Esophagus squamous epithelium (tissue), 5 donors: Measurements from ENCODE around the gene RBM14. TPM values are rescaled to one million over a fixed set of nuclear protein-coding genes. Genes with fewer than 3 reads are reported as not detected.
"Not testable (repeated sequence)": the region's sequence is repeated elsewhere in the genome, so short reads cannot be mapped to it uniquely, and the experiment has no call there.

Experiments used
- DNase-seq: peaks from one replicate; lab custom pipeline; 2025; lab: John Stamatoyannopoulos, UW
- H3K27ac ChIP-seq, 4 donors: fragments of 200-600 bp; sonication (generic); one replicate each; pipeline ENCODE4 v1.5.1; 2016 to 2019; ENCODE audit warnings: mild to moderate bottlenecking in 1 of 4
- H3K27me3 ChIP-seq, 4 donors: fragments of 200-600 bp; sonication (generic); 1 replicate in 3 of 4; 2 replicates in 1 of 4; pipeline versions ENCODE4 v1.5.1 to v1.6.0; 2017 to 2021; ENCODE audit warnings: antibody characterized with exemption in 1 of 4
- H3K36me3 ChIP-seq, 3 donors: fragments of 200-600 bp; sonication (generic); one replicate each; pipeline ENCODE4 v1.5.1; 2016 to 2019
- H3K4me1 ChIP-seq, 3 donors: fragments of 200-600 bp; sonication (generic); one replicate each; pipeline ENCODE4 v1.5.1; 2017 to 2019
- H3K4me3 ChIP-seq, 4 donors: fragments of 200-600 bp; sonication (generic); 1 replicate in 3 of 4; 2 replicates in 1 of 4; pipeline ENCODE4 v1.5.1; 2016 to 2019; ENCODE audit warnings: mild to moderate bottlenecking in 2 of 4, moderate library complexity in 1 of 4
- H3K9me3 ChIP-seq, 3 donors: fragments of 200-600 bp; sonication (generic); one replicate each; pipeline ENCODE4 v1.5.1; 2016 to 2019
- POLR2A ChIP-seq, 4 donors: fragments of 450-650 bp; IDR thresholded peaks; one replicate each; pipeline ENCODE4 v1.6.1; 2017; ENCODE audit warnings: antibody characterized with exemption in 4 of 4, mild to moderate bottlenecking in 4 of 4, moderate library complexity in 3 of 4
- WGBS, 2 donors: methylation state at CpG; one replicate each; pipeline ENCODE4 v1.1.5; 2018; 5-methylcytosine and 5-hydroxymethylcytosine counted together
- intact Hi-C: fragments of 100-400 bp; cut with DNase I; formaldehyde crosslinking; loops from one replicate; pipeline ENCODE4 v1.15.0; 2022
- total RNA-seq, 4 donors: library from RNA; depleted of rRNA; stranded (reverse); fragments of >200 nt; gene quantifications; one replicate each; pipeline ENCODE4 v1.1.0, GENCODE V29; 2016
- TF ChIP-seq, protein P1 (sequence below), 6 experiments: fragments of 450-650 bp in 4 of 6; fragments of 200-600 bp in 2 of 6; sonication (generic) in 2 of 6; IDR thresholded peaks; one replicate each; pipeline ENCODE4 v1.5.1; 2016 to 2019; ENCODE audit warnings: antibody characterized with exemption in 6 of 6, mild to moderate bottlenecking in 4 of 6, moderate library complexity in 4 of 6
- donor health status: DM: yes; HTN: yes; CAD: no.

The RBM14 gene
- total RNA-seq, 4 donors from 2014 or later: 37.0 to 61.5 (median 38.0) TPM

GRCh38 chr11:66600631-66601233, 15.7 kb upstream of the RBM14 start:
- H3K9me3 ChIP-seq: no peaks in the 10 kb centered on the region
- WGBS, 2 donors: 87 to 94% methylated on average over 4 of the region's 4 CpGs
- no peak overlapping the region for H3K4me3 ChIP-seq
- no peak for DNase-seq
- peaks cover 0 to 15% (median 0%) of the 10 kb centered on the region in 3 donors for H3K4me1 ChIP-seq
- no peaks in the 10 kb centered on the region for H3K27me3 ChIP-seq
- peaks cover 0 to 67% (median 5%) of the 10 kb centered on the region in 3 donors for H3K36me3 ChIP-seq
- H3K27ac ChIP-seq: no peak overlapping the region
- no peak for TF ChIP-seq POLR2A (IDR thresholded peaks at IDR 0.05)
- intact Hi-C loops: no loop called here

DNA sequence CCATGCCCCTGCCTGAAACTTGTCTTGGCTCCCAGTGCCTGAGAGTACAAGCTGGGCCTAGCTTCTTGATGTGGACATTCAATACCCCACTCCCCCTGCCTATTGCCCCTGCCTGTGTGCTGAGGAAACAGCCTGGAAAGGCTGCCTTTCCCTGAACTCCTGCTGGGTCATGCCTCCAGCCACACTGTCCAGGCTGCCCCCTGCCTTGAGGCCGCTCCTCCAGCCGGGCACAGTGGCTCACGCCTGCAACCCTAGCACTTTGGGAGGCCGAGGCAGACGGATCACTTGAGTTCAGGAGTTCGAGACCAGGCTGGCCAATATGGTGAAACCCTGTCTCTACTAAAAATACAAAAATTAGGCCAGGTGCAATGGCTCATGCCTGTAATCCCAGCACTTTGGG, 13.4 kb upstream of the RBM14 start:
- no peaks in the 10 kb centered on the region for H3K27me3 ChIP-seq
- no peak for DNase-seq
- no peak overlapping the region for H3K4me3 ChIP-seq
- 87 to 100% methylated on average over 1 to 3 of the region's 6 CpGs for WGBS, 2 donors
- H3K4me1 ChIP-seq: peaks cover 4 to 23% (median 13%) of the 10 kb centered on the region in 3 donors
- intact Hi-C loops: no loop called here
- TF ChIP-seq POLR2A (IDR thresholded peaks at IDR 0.05): no peak
- TF ChIP-seq, protein P1, sequence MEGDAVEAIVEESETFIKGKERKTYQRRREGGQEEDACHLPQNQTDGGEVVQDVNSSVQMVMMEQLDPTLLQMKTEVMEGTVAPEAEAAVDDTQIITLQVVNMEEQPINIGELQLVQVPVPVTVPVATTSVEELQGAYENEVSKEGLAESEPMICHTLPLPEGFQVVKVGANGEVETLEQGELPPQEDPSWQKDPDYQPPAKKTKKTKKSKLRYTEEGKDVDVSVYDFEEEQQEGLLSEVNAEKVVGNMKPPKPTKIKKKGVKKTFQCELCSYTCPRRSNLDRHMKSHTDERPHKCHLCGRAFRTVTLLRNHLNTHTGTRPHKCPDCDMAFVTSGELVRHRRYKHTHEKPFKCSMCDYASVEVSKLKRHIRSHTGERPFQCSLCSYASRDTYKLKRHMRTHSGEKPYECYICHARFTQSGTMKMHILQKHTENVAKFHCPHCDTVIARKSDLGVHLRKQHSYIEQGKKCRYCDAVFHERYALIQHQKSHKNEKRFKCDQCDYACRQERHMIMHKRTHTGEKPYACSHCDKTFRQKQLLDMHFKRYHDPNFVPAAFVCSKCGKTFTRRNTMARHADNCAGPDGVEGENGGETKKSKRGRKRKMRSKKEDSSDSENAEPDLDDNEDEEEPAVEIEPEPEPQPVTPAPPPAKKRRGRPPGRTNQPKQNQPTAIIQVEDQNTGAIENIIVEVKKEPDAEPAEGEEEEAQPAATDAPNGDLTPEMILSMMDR (IDR thresholded peaks at IDR 0.05): no peak
- no peak overlapping the region for H3K27ac ChIP-seq
- peaks cover 0 to 76% (median 6%) of the 10 kb centered on the region in 3 donors for H3K36me3 ChIP-seq
- H3K9me3 ChIP-seq: no peaks in the 10 kb centered on the region

DNA sequence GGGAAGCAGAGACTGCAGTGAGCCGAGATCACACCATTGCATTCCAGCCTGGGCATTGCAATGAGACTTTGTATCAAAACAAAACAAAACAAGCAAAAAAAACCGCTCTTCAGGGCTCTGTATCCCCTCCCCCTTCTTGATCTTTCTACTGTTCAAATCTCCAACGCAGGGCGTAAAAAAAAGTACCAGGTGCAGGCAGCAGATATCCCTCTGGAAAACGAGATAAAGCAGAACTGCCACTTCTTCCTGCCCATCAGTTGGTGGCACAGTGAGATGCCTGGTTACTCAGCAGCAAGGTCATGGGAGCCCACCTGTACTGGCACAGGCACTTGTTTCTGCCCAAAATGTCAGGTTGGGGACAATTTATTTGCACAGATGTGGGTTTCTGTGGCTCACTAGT, 12.3 kb upstream of the RBM14 start:
- Histone ChIP-seq H3K4me3 (no peak overlapping the region), H3K4me1 (peaks cover 4 to 28% (median 17%) of the 10 kb centered on the region in 3 donors), H3K9me3 (no peaks in the 10 kb centered on the region), H3K27ac (no peak overlapping the region), H3K36me3 (peaks cover 0 to 70% (median 6%) of the 10 kb centered on the region in 3 donors), H3K27me3 (no peaks in the 10 kb centered on the region)
- intact Hi-C loops: no loop called here
- no peak for DNase-seq
- no peak for TF ChIP-seq POLR2A (IDR thresholded peaks at IDR 0.05)
- TF ChIP-seq, protein P1 (IDR thresholded peaks at IDR 0.05): no peak
- WGBS, 2 donors: 86 to 87% methylated on average over 5 of the region's 5 CpGs

GRCh38 chr11:66606608-66607007, 9.8 kb upstream of the RBM14 start:
- H3K27me3 ChIP-seq, intact Hi-C loops, DNase-seq, H3K9me3 ChIP-seq, H3K4me3 ChIP-seq: not testable (repeated sequence)
- 79 to 85% methylated on average over 1 to 3 of the region's 3 CpGs for WGBS, 2 donors
- peaks cover 4 to 28% (median 17%) of the 10 kb centered on the region in 3 donors for H3K4me1 ChIP-seq
- H3K36me3 ChIP-seq: peaks cover 0 to 48% (median 6%) of the 10 kb centered on the region in 3 donors
- peak overlapping the region; percentile 52 to 85 (median 78) for H3K27ac ChIP-seq

- no peak for TF ChIP-seq POLR2A (IDR thresholded peaks at IDR 0.05)
- TF ChIP-seq, protein P1 (IDR thresholded peaks at IDR 0.05): no peak
- Histone ChIP-seq H3K36me3 (peaks cover 0 to 44% (median 6%) of the 10 kb centered on the region in 3 donors), H3K4me1 (peaks cover 4 to 23% (median 17%) of the 10 kb centered on the region in 3 donors), H3K4me3 (no peak overlapping the region), H3K27ac (peak overlapping the region; percentile 52 to 85 (median 78)), H3K9me3 (no peaks in the 10 kb centered on the region), H3K27me3 (no peaks in the 10 kb centered on the region)
- DNase-seq: no peak
- 28 to 37% methylated on average over 7 to 8 of the region's 8 CpGs for WGBS, 2 donors
- intact Hi-C loops: no loop called here
These were observed 9.2 kb upstream of the RBM14 start for GRCh38 chr11:66607126-66607834.
